GM23338 (cell line): ENCODE measurements around the gene POM121L2.
A peak's percentile ranks its signal among the peaks of the same experiment; 100 is the strongest.

Experiments
- CREB1 ChIP-seq: fragments of 250-450 bp; sonication (Bioruptor Pico); IDR thresholded peaks from 2 replicates; pipeline ENCODE4 v1.5.0; 2020; ENCODE audit warnings: low read depth, mild to moderate bottlenecking, moderate library complexity
- CTCF ChIP-seq, 2 experiments: fragments of 200-600 bp in 1 of 2; sonication (generic) in 1 of 2; conservative IDR thresholded peaks; 2 replicates each; pipeline versions ENCODE4 v1.5.1 to v1.6.1; 2016 to 2017; ENCODE audit warnings: antibody characterized with exemption in 2 of 2, low read depth in 2 of 2, mild to moderate bottlenecking in 2 of 2, moderate library complexity in 1 of 2
- EZH2 ChIP-seq: fragments of 200-600 bp; sonication (generic); IDR thresholded peaks from one replicate; pipeline ENCODE4 v1.8.0; 2017; ENCODE audit warnings: antibody characterized with exemption, mild to moderate bottlenecking, low read depth; ENCODE audit not compliant: unreplicated experiment
- EZH2phosphoT487 ChIP-seq: fragments of 200-600 bp; sonication (generic); IDR thresholded peaks from one replicate; pipeline ENCODE4 v1.8.1; 2018; ENCODE audit warnings: antibody characterized with exemption; ENCODE audit not compliant: unreplicated experiment
- JUNB ChIP-seq: IDR thresholded peaks from one replicate; pipeline ENCODE4 v1.6.1; 2016; ENCODE audit warnings: antibody characterized with exemption; ENCODE audit not compliant: unreplicated experiment
- NANOG ChIP-seq: IDR thresholded peaks from 2 replicates; pipeline ENCODE4 v1.6.1; 2016; ENCODE audit warnings: antibody characterized with exemption, borderline replicate concordance
- POLR2AphosphoS5 ChIP-seq: IDR thresholded peaks from 2 replicates; pipeline ENCODE4 v1.6.1; 2016; ENCODE audit warnings: antibody characterized with exemption, low read depth
- TF ChIP-seq, protein P1 (sequence below): IDR thresholded peaks from one replicate; pipeline ENCODE4 v1.6.1; 2018; ENCODE audit warnings: antibody characterized with exemption; ENCODE audit not compliant: unreplicated experiment

DNA sequence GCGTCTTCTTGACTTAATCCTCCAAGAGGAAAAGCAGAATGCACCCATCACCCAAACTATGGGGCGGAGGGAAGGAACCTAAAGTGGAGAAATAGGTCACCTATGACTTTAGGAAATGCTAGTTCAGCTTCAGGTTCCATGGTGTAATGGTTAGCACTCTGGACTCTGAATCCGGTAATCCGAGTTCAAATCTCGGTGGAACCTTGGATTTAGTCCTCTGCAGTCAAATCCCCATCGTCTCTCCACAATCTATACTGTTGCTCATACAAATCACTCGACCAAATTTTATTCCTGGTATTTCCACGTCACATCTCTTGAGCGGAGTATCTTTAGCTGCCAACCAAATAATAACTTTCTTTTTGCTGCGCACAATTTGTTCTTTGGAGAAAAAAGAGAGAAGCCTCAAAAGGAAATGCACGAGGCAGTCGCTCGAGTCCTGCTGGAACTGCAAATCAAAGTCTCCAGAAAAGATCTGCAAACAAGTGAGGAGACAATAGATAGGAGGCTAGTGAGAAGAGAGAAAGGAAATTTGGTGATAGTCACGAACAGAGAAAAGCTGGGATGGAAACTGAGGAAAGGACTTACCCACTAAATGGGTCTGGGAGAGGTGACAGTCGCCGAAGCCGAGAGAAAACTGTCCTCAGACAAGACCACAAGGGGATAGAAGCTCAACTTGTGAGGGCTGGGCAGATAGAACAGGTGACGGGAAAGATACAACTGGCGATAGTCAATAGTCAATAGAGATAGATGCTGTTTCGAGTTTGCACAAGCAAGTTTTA is 16.6 kb downstream of the POM121L2 start:
- TF ChIP-seq CTCF (conservative IDR thresholded peaks at IDR 0.05; ENCODE audit: low read depth in 2 of 2) (no peak), EZH2 (peak; percentile 40), EZH2phosphoT487 (no peak), POLR2AphosphoS5 (no peak), NANOG (peak; percentile 9; the same call in 1 of the 2 replicates), JUNB (no peak), CREB1 (CRISPR knock-in tag) (0 out of 2 replicates have a peak, but pooled peaks have one; percentile 26)
- TF ChIP-seq, protein P1, sequence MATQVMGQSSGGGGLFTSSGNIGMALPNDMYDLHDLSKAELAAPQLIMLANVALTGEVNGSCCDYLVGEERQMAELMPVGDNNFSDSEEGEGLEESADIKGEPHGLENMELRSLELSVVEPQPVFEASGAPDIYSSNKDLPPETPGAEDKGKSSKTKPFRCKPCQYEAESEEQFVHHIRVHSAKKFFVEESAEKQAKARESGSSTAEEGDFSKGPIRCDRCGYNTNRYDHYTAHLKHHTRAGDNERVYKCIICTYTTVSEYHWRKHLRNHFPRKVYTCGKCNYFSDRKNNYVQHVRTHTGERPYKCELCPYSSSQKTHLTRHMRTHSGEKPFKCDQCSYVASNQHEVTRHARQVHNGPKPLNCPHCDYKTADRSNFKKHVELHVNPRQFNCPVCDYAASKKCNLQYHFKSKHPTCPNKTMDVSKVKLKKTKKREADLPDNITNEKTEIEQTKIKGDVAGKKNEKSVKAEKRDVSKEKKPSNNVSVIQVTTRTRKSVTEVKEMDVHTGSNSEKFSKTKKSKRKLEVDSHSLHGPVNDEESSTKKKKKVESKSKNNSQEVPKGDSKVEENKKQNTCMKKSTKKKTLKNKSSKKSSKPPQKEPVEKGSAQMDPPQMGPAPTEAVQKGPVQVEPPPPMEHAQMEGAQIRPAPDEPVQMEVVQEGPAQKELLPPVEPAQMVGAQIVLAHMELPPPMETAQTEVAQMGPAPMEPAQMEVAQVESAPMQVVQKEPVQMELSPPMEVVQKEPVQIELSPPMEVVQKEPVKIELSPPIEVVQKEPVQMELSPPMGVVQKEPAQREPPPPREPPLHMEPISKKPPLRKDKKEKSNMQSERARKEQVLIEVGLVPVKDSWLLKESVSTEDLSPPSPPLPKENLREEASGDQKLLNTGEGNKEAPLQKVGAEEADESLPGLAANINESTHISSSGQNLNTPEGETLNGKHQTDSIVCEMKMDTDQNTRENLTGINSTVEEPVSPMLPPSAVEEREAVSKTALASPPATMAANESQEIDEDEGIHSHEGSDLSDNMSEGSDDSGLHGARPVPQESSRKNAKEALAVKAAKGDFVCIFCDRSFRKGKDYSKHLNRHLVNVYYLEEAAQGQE, result no peak
